ENCODE data around the gene PDZD7.

PDZD7 gene

DNA sequence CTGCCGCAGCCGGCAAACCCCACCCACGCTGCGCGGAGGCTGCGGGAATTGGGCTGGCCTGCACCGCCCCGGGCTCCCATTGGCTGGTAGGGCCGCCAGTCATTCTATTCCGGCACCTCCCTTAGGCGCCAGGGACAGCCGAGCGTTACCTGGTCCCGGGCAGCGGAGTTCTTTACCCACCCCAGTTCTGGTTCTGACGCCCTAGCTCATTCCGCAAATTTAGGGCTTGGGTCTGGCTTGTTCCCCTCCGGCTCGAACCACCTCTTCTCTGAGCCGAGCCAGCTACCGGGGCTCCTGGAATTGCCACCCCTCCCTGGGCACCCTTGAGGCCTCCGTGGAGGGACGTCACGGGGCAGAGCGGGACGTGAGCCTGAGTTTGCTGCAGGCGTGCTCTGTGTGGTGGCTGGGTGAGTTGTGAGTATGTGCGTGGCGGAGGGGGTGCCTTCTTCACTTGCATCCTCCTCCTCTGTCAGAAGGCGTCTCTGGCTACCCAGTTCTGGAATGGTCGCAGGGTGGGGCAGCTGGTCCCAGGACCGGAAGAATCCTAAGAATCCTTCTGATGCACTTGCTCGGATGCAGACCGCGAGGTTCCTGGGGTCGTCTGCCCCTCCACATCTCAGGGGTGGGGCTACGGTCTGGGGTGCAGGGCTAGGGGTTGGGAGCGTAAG, at the start of gene PDZD7, which contains the start of gene SFXN3:
Gene PDZD7 (minus strand): TSS at position 2 of the 668 bp plus-strand sequence. CDS start 910 bp downstream, outside the sequence.
Gene SFXN3 (plus strand): TSS at position 107 of the 668 bp plus-strand sequence. CDS start 3,461 bp downstream, outside the sequence.
- no peak for FAIRE-seq

DNA sequence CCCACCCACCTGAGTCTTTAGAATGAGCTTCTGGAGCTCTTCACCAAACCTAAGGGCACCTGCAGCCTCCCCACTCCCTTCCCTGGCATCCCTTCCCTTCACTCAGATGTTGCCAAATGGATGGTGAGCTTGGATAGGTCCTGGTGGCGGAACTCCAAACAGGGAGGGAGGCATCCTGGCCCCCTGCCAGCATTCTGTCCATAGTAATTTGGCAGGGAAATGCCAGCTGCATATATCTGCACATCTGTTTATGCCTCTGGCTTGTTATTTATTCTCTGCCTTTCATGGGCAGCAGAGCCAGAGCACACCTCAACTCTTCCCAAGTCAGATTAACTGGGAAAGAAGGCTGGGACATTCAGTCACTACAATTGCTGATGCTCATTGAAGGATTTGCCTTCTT, 48.9 kb upstream of the PDZD7 start:
- FAIRE-seq, result no peak

DNA sequence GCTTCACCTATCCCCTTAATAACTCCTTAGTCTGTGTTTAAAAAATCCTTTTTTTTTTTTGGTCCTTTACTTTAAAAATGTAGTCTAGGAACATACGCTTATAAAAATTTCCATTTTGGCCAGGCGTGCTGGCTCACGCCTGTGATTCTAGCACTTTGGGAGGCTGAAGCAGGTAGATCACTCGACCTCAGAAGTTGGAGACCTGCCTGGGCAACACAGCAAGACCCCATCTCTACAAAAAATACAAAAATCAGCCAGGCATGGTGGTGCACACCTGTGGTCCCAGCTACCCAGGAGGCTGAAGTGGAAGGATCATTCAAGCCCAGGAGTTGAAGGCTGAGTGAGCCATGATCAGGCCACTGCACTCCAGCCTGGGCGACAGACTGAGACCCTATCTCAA, 45.7 kb upstream of the PDZD7 start:
- no peak for FAIRE-seq

GRCh38 chr10:101075775-101076174, 44.8 kb upstream of the PDZD7 start:
- FAIRE-seq, result no peak

DNA sequence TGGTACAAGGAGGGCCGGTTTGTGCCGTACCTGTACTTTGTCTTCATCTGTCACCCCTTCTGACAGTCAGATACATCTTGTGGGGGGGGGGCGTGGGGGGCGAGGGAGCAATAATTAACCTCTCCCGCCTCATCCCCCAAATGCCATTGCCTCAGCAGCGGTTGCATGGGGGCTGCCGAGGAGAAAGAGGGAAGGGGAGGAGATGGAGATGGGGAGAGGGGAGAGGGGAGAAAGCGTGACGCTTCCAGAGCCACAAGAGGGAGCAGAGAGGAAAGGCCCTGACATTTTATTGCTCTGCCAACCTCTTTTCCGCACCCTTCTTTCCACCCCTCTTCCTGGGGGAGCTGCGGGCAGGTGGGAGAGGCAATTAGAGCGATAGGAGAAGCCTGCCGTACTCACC, 42.7 kb upstream of the PDZD7 start:
- FAIRE-seq, result no peak

- no peak for FAIRE-seq
These were observed 42.0 kb upstream of the PDZD7 start for GRCh38 chr10:101072923-101073322.

DNA sequence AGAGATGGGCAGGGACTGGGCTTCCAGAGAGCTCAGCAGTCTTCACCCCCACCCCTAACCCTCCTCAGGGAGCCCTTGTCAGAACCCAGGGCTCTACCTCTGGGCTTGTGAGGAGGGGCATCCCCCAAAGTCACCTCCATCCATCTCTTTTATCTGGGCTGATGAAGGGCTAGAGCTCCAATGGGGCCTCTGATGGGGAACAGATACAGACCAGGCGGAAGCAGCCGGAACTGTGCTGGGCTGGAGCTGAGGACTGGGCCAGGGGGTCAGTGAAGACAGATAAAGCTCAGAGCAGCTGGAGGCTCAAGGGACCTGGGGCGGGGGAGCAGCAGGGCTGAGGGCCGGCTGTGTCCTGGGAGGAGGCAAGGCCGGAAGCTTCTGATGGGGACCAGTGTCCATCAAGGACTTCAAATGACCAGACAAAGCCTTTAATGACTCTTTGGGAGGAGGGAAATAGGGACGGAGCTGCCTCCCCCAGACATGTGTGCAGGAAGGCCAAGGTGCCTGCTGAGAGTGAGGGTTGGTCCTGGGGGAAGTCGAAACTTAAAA, 41.0 kb upstream of the PDZD7 start:
- FAIRE-seq, result no peak

DNA sequence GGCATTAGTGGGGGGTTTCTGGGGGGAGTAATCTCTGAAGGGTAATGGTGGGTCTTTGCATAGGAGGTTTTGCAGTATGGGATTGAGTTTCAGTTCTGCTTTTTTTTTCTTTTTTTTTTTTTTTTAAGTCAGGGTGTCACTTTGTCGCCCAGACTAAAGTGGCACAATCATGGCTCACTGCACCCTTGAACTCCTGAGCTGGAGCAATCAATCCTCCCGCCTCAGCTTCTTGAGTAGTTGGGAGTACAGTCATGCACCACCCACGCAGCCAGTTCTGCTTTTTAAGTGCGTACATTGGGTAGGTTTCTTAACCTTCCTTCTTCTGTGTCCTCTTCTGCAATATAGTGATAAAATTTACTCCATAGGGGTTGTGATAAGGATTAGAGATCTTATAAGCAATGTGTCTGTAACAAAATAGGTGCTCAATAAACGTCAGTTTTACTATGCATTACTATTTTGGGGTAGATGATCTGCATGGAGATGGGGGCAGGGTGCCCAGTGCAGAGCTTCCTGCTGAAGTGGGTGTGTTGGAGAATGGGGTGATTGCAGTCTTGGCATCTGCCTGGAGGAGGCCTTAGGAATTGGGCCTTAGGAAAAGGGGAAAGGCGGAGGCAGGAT, 40.4 kb upstream of the PDZD7 start:
- FAIRE-seq, result no peak

DNA sequence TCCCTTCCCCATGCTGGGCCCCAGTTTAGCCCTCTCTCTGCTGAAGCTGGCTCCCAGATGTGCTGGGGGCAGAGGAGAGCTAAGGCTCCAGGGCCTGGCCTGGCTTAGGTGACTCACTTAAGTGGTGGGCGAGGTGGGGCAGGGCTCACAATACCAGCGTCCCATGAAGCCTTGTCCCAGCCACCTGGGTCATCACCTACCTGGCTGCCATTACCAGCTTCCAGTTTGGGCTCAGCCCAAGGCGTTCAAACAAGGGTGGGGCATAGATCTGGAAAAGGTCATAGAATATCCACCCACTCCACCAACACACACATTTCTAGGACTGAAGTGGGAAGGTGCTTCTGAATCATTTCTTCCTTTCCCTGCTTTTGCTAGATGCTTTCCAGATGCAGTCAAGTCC, 39.2 kb upstream of the PDZD7 start:
- no peak for FAIRE-seq

DNA sequence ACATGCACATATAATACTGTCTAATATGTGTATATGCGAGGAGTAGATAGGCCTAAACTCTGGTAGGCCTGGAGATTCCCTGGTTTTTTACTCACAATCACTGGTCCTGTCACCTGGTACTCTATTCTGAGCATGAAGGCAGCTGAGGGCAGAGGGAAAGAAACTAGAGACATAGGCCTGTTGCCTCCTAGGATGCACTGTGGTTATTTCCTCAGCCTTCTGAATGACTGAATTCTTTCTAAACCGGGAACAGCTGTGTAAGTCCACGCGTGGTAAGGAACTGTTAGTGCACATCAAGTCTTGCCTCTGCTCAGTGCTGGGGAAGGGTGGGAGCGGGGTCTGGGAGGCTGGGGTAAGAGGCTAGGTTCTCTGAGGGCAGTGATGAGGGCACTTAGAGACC, 38.5 kb upstream of the PDZD7 start:
- no peak for FAIRE-seq

- FAIRE-seq, result peak; percentile 93
These were observed 36.6 kb upstream of the PDZD7 start for GRCh38 chr10:101067356-101068083.

- FAIRE-seq, result no peak
These were observed 36.0 kb upstream of the PDZD7 start for GRCh38 chr10:101066896-101067355.

DNA sequence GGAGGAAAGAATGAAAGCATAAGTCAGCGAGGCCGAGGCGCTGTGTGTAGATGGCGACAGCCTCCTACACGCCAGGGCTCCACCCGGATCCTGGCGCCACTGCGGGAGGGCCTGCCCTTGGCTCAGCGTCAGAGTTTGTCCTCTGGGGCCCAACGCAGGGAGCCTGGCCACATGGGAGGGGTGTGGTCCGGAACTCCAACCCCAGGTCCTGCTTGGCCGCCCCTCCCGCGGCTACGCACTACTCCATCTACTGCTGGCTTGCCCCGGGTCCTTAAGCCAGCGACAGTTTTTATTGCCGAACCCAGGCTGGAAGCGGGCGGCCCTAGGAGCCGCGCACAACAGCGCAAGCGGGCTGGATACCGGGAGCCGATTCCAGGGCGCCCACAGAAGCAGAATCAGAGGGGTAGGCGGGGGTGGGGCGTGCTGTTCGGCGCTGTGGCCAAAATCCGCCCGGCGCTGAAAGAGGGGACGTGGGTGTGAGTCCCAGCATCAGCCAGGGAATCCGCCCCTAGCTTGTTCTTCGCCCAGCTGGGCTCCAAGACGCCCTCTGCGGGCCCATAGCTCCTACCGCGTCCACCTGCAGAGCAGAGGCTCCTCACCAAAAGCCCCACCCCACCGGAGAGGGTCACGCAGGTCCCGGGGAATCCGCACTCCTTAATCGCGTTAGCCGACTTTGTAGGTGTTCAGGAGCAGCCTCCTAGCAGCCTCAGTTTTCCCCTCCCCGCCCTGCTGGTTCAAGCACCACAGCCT, 35.4 kb upstream of the PDZD7 start:
- no peak for FAIRE-seq

- FAIRE-seq, result no peak
These were observed 34.7 kb upstream of the PDZD7 start for GRCh38 chr10:101065481-101066145.

- FAIRE-seq, result no peak
These were observed 33.6 kb upstream of the PDZD7 start for GRCh38 chr10:101064415-101065030.

GRCh38 chr10:101063548-101064414, 32.9 kb upstream of the PDZD7 start:
- no peak for FAIRE-seq

GRCh38 chr10:101063050-101063525, 32.2 kb upstream of the PDZD7 start:
- no peak for FAIRE-seq

GRCh38 chr10:101062232-101063049, 31.5 kb upstream of the PDZD7 start:
- FAIRE-seq, result no peak

DNA sequence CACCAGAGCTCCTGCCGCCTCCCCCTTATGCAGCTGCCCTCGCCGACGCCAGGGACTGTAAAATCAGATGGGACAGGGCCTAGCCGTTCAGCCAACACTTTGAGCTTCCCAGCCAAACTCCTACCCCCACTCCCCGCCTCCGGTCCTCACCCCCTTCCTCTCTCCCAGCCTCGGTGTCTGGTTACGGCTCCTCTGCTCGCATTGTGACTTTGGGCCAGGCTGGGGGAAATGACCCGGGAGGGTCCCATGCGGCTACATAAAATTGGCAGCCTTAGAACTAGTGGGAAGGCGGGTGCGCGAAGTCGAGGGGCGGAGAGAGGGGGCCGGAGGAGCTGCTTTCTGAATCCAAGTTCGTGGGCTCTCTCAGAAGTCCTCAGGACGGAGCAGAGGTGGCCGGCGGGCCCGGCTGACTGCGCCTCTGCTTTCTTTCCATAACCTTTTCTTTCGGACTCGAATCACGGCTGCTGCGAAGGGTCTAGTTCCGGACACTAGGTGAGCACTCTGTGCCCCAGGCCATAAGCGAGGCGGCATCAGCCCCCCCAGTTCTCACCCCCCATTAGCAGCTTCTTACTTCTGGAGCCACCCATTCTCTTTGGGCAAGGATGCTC, 30.8 kb upstream of the PDZD7 start, which contains the start of gene KAZALD1:
Gene KAZALD1 (plus strand): TSS at position 366 of the 608 bp plus-strand sequence. CDS start 604 bp downstream, outside the sequence.
- peak; percentile 65 for FAIRE-seq
